Measurements from ENCODE around the gene ZEB2. TPM values are rescaled to one million over a fixed set of nuclear protein-coding genes. Genes with fewer than 3 reads are reported as not detected.

The ZEB2 gene
- total RNA-seq, 1 experiment from 2014 or later = 1.2 TPM

DNA sequence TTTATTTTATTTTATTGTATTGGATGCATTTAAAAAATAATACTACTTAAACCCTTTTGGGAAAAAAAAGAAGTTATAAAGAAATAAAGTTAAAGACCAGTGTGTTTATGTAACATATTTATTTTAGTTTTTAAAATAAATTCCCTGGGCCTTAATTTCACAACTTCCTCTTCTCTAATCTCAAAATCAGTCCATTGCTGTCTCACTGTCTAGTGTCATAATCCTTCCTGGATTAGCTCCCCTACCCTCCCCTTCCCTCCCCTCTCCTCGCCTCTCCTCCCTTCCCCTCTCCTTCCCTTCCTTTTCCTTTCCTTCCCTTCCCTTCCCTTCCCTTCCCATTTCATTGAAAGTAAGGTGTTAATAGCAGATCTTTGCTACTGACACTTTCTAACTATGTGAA lies 40.3 kb upstream of the ZEB2 start:
- no peak overlapping the region for H2AK5ac ChIP-seq (ENCODE audit: insufficient read length, low read length)
- no peak overlapping the region for H3K9ac ChIP-seq (ENCODE audit: extremely low read depth, insufficient read length, low read length)
- DNase-seq = no peak
- H3K9me3 ChIP-seq (ENCODE audit: control insufficient read depth, low read depth, low read length) = no peaks in the 10 kb centered on the region
- H3K56ac ChIP-seq (ENCODE audit: insufficient read length, low read depth, low read length) = no peak overlapping the region
- H3K23me2 ChIP-seq (ENCODE audit: insufficient read length, low read depth, low read length, poor library complexity, severe bottlenecking) = no peaks in the 10 kb centered on the region
- no peaks in the 10 kb centered on the region; a peak in 1 of 7 replicates for H3K36me3 Mint-ChIP-seq (ENCODE audit: insufficient read depth in 1 of 3, low read depth in 3 of 3)
- H4K20me1 ChIP-seq (ENCODE audit: control insufficient read depth, insufficient read depth, insufficient read length) = no peaks in the 10 kb centered on the region
- no peak overlapping the region for H3K18ac ChIP-seq (ENCODE audit: insufficient read length, low read depth, low read length)
- H3K27ac Mint-ChIP-seq = no peak overlapping the region
- no peak overlapping the region for H2BK5ac ChIP-seq (ENCODE audit: insufficient read length, low read length)
- no peak overlapping the region for H3K4me2 ChIP-seq (ENCODE audit: insufficient read depth, insufficient read length, low read length)
- H2AFZ ChIP-seq (ENCODE audit: low read length) = no peak overlapping the region
- H3K4ac ChIP-seq (ENCODE audit: low read depth, low read length) = no peak overlapping the region
- no peak overlapping the region for H2BK120ac ChIP-seq (ENCODE audit: low read depth, low read length, poor library complexity, severe bottlenecking)
- no peaks in the 10 kb centered on the region for H3K79me1 ChIP-seq (ENCODE audit: insufficient read depth, low read depth, low read length, poor library complexity, severe bottlenecking)
- H2BK20ac ChIP-seq (ENCODE audit: low read depth, low read length, poor library complexity, severe bottlenecking) = no peak overlapping the region
- no peak overlapping the region for H3K4me3 Mint-ChIP-seq
- H3K79me2 ChIP-seq (ENCODE audit: insufficient read depth, low read length) = no peaks in the 10 kb centered on the region
- no peak for TF ChIP-seq CTCF (conservative IDR thresholded peaks at IDR 0.05)
- WGBS (ENCODE audit: extremely low coverage, insufficient read length, low lambda C conversion rate) = no CpG with 5 or more reads among the region's 1 CpG
- H3K27me3 ChIP-seq (ENCODE audit: insufficient read depth, low read length) = no peaks in the 10 kb centered on the region
- H3K9me3 Mint-ChIP-seq = no peaks in the 10 kb centered on the region
- H4K91ac ChIP-seq (ENCODE audit: insufficient read length, low read depth, low read length) = no peak overlapping the region
- H3K27me3 Mint-ChIP-seq (ENCODE audit: low read depth) = no peaks in the 10 kb centered on the region; the same call in 1 of the 2 replicates
- no peak overlapping the region for H2BK15ac ChIP-seq (ENCODE audit: low read depth, low read length)
- H3K4me1 Mint-ChIP-seq = peaks cover 2% of the 10 kb centered on the region in 2 experiments; a peak in 2 of 4 replicates
- H3K4me1 ChIP-seq (ENCODE audit: insufficient read depth, low read length) = no peaks in the 10 kb centered on the region
- no peak overlapping the region for H3K27ac ChIP-seq (ENCODE audit: insufficient read length, low read depth, low read length)
- no peak overlapping the region for H3K23ac ChIP-seq (ENCODE audit: insufficient read length, low read depth, low read length)
- H4K8ac ChIP-seq (replicated peaks; ENCODE audit: insufficient read length, low read depth, low read length) = no peak overlapping the region
- no peak overlapping the region for H3T11ph ChIP-seq (ENCODE audit: low read length)
- H4K5ac ChIP-seq (ENCODE audit: insufficient read length, low read depth, low read length) = no peak overlapping the region
- no peak overlapping the region for H2BK12ac ChIP-seq (ENCODE audit: insufficient read length, low read depth, low read length)
- no peak overlapping the region for H3K14ac ChIP-seq (ENCODE audit: insufficient read depth, low read length)

Data from H9 (cell line).